Measurements from ENCODE around the gene TGM4. TPM values are rescaled to one million over a fixed set of nuclear protein-coding genes. Genes with fewer than 3 reads are reported as not detected.
"Not testable (repeated sequence)": the region's sequence is repeated elsewhere in the genome, so short reads cannot be mapped to it uniquely, and the experiment has no call there.

The TGM4 gene
- total and polyA plus RNA-seq, 2 donors from 2014 or later, result not detected

GRCh38 chr3:44948239-44948638, 73.8 kb downstream of the TGM4 start:
- Histone ChIP-seq H3K36me3 (ENCODE audit: control insufficient read depth in 2 of 3, insufficient read depth in 3 of 3, low read length in 3 of 3) (peaks cover 0 to 11% (median 4%) of the 10 kb centered on the region in 3 donors), H3K4me3 (ENCODE audit: low read length in 3 of 3) (no peak overlapping the region), H3K9me3 (ENCODE audit: control insufficient read depth in 2 of 3, insufficient read depth in 1 of 3, low read length in 3 of 3) (no peaks in the 10 kb centered on the region), H3K9ac (ENCODE audit: low read length in 3 of 3) (no peak overlapping the region), H3K4me1 (ENCODE audit: control insufficient read depth in 2 of 3, insufficient read depth in 2 of 3, low read depth in 1 of 3, low read length in 3 of 3) (no peaks in the 10 kb centered on the region), H3K27me3 (ENCODE audit: control insufficient read depth, insufficient read depth, low read length) (no peaks in the 10 kb centered on the region), H3K27ac (ENCODE audit: low read depth in 2 of 2, low read length in 2 of 2) (no peak overlapping the region)
- intact Hi-C loops (cut with DNase I), result no loop called here
- DNase-seq (no peak), FAIRE-seq (no peak)
- TF ChIP-seq CTCF (IDR thresholded peaks at IDR 0.05; ENCODE audit: borderline replicate concordance, extremely low read depth, insufficient read depth), result no peak

- FAIRE-seq; DNase-seq; H3K27me3 ChIP-seq (ENCODE audit: control insufficient read depth, insufficient read depth, low read length); H3K4me3 ChIP-seq (ENCODE audit: low read length in 3 of 3); H3K4me1 ChIP-seq (ENCODE audit: control insufficient read depth in 2 of 3, insufficient read depth in 2 of 3, low read depth in 1 of 3, low read length in 3 of 3); H3K27ac ChIP-seq (ENCODE audit: low read depth in 2 of 2, low read length in 2 of 2); H3K9me3 ChIP-seq (ENCODE audit: control insufficient read depth in 2 of 3, insufficient read depth in 1 of 3, low read length in 3 of 3); H3K9ac ChIP-seq (ENCODE audit: low read length in 3 of 3); intact Hi-C loops (cut with DNase I): not testable (repeated sequence)
- H3K36me3 ChIP-seq (ENCODE audit: control insufficient read depth in 2 of 3, insufficient read depth in 3 of 3, low read length in 3 of 3), result peaks cover 0 to 14% (median 4%) of the 10 kb centered on the region in 3 donors
These were observed 75.4 kb downstream of the TGM4 start for GRCh38 chr3:44949770-44950169.

- no peak for FAIRE-seq
- intact Hi-C loops (cut with DNase I), result no loop called here
- no peak for TF ChIP-seq CTCF (IDR thresholded peaks at IDR 0.05; ENCODE audit: borderline replicate concordance, extremely low read depth, insufficient read depth)
These were observed 75.9 kb downstream of the TGM4 start for GRCh38 chr3:44950275-44950734.

GRCh38 chr3:44952689-44953088, 78.3 kb downstream of the TGM4 start:
- peaks cover 0 to 12% (median 4%) of the 10 kb centered on the region in 3 donors for H3K36me3 ChIP-seq (ENCODE audit: control insufficient read depth in 2 of 3, insufficient read depth in 3 of 3, low read length in 3 of 3)
- H3K9me3 ChIP-seq (ENCODE audit: control insufficient read depth in 2 of 3, insufficient read depth in 1 of 3, low read length in 3 of 3), result no peaks in the 10 kb centered on the region
- no peak overlapping the region for H3K27ac ChIP-seq (ENCODE audit: low read depth in 2 of 2, low read length in 2 of 2)
- H3K27me3 ChIP-seq (ENCODE audit: control insufficient read depth, insufficient read depth, low read length), result no peaks in the 10 kb centered on the region
- no peak for FAIRE-seq
- intact Hi-C loops (cut with DNase I), result no loop called here
- no peaks in the 10 kb centered on the region for H3K4me1 ChIP-seq (ENCODE audit: control insufficient read depth in 2 of 3, insufficient read depth in 2 of 3, low read depth in 1 of 3, low read length in 3 of 3)
- no peak for DNase-seq
- H3K9ac ChIP-seq (ENCODE audit: low read length in 3 of 3), result no peak overlapping the region
- no peak for TF ChIP-seq CTCF (IDR thresholded peaks at IDR 0.05; ENCODE audit: borderline replicate concordance, extremely low read depth, insufficient read depth)
- no peak overlapping the region for H3K4me3 ChIP-seq (ENCODE audit: low read length in 3 of 3)

More at GRCh38 chr3:44950275-44950734, 75.9 kb downstream of the TGM4 start:
- Histone ChIP-seq H3K4me3 (ENCODE audit: low read length in 3 of 3) (no peak overlapping the region), H3K9ac (ENCODE audit: low read length in 3 of 3) (no peak overlapping the region), H3K4me1 (ENCODE audit: control insufficient read depth in 2 of 3, insufficient read depth in 2 of 3, low read depth in 1 of 3, low read length in 3 of 3) (no peaks in the 10 kb centered on the region), H3K27me3 (ENCODE audit: control insufficient read depth, insufficient read depth, low read length) (no peaks in the 10 kb centered on the region), H3K9me3 (ENCODE audit: control insufficient read depth in 2 of 3, insufficient read depth in 1 of 3, low read length in 3 of 3) (no peaks in the 10 kb centered on the region), H3K27ac (ENCODE audit: low read depth in 2 of 2, low read length in 2 of 2) (no peak overlapping the region), H3K36me3 (ENCODE audit: control insufficient read depth in 2 of 3, insufficient read depth in 3 of 3, low read length in 3 of 3) (peaks cover 0 to 12% (median 4%) of the 10 kb centered on the region in 3 donors)
- DNase-seq, result no peak

Data from kidney (tissue), 14 donors.